HepG2 (cell line): ENCODE measurements around the gene MC2R. TPM values are rescaled to one million over a fixed set of nuclear protein-coding genes. Genes with fewer than 3 reads are reported as not detected.

Experiments
- ATAC-seq: fragments of 200-7000 bp; cut with Tn5 transposase; 3 replicates; pipeline ENCODE4 v1.9.1; 2020; ENCODE audit warnings: mild to moderate bottlenecking, moderate library complexity
- BruUV-seq: library from RNA; stranded (reverse); fragments of 400-500 nt; replicated peaks from 2 replicates; lab custom pipeline; 2021; lab: Mats Ljungman, UMichigan
- CTCF ChIA-PET: fragments of 300-600 bp; formaldehyde crosslinking; extraction: SDS; loops from one replicate; lab custom pipeline; 2021; ENCODE audit warnings: low total read pairs, inconsistent platforms, low intra/inter-chr PET ratio; lab: Yijun Ruan, JAX
- POLR2A ChIA-PET: fragments of 350-600 bp; sonication (Branson Sonifier 250); formaldehyde crosslinking; loops from one replicate; lab custom pipeline; 2020; ENCODE audit warnings: antibody characterized with exemption, inconsistent platforms; lab: Yijun Ruan, JAX
- DNase-seq: peaks from one replicate; pipeline ENCODE4 v3.0.0-alpha.2; 2015; ENCODE audit warnings: low spot score
- FAIRE-seq: peaks from 3 replicates; lab custom pipeline; 2011; peaks lifted over from hg19 to GRCh38; lab: Jason Lieb, UNC
- H2AFZ ChIP-seq: one replicate; pipeline ENCODE4 v1.6.1; 2011; ENCODE audit warnings: low read length, inconsistent platforms
- H3K27ac ChIP-seq: fragments of 300-600 bp; 3 replicates; pipeline ENCODE4 v1.8.0; 2011; ENCODE audit warnings: mixed run types, mild to moderate bottlenecking, mixed read lengths, low read length, inconsistent platforms; ENCODE audit not compliant: insufficient read depth; ENCODE audit errors: extremely low read length
- H3K27me3 ChIP-seq, 2 experiments: fragments of 200-600 bp in 1 of 2; 2 replicates in 1 of 2; 3 replicates in 1 of 2; pipeline versions ENCODE4 v1.6.0 to v1.8.0; 2011; ENCODE audit warnings: low read length in 2 of 2, mild to moderate bottlenecking in 2 of 2, moderate library complexity in 2 of 2, inconsistent platforms in 1 of 2; ENCODE audit not compliant: insufficient read depth in 2 of 2, control insufficient read depth in 1 of 2
- H3K36me3 ChIP-seq, 2 experiments: fragments of 200-600 bp in 1 of 2; replicated peaks in 1 of 2; 2 replicates in 1 of 2; 3 replicates in 1 of 2; pipeline versions ENCODE4 v1.5.1 to v1.8.0; 2011; ENCODE audit warnings: low read length in 2 of 2, inconsistent platforms in 1 of 2; ENCODE audit not compliant: insufficient read depth in 2 of 2, control insufficient read depth in 1 of 2
- H3K4me1 ChIP-seq: 2 replicates; pipeline ENCODE4 v1.5.1; 2012; ENCODE audit warnings: low read length, inconsistent platforms; ENCODE audit not compliant: insufficient read depth
- H3K4me2 ChIP-seq: 2 replicates; pipeline ENCODE4 v1.6.0; 2011; ENCODE audit warnings: low read depth, low read length, inconsistent platforms
- H3K4me3 ChIP-seq, 3 experiments: fragments of 200-600 bp in 1 of 3; sonication (generic), shearing (Covaris generic) in 1 of 3; replicated peaks in 1 of 3; 2 replicates each; pipeline ENCODE4 v1.5.1; 2011 to 2016; ENCODE audit warnings: low read length in 3 of 3, inconsistent platforms in 2 of 3, low read depth in 2 of 3, mild to moderate bottlenecking in 2 of 3, control low read depth in 1 of 3, mixed read lengths in 1 of 3; ENCODE audit not compliant: insufficient read depth in 1 of 3
- H3K79me2 ChIP-seq: one replicate; pipeline ENCODE4 v1.6.1; 2011; ENCODE audit warnings: low read length, inconsistent platforms; ENCODE audit not compliant: insufficient read depth
- H3K9ac ChIP-seq: 2 replicates; pipeline ENCODE4 v1.6.0; 2011; ENCODE audit warnings: mild to moderate bottlenecking, low read depth, low read length, inconsistent platforms; ENCODE audit not compliant: insufficient read depth
- H3K9me3 ChIP-seq: 2 replicates; pipeline ENCODE4 v1.5.1; 2012; ENCODE audit warnings: mild to moderate bottlenecking, low read length
- H4K20me1 ChIP-seq: 2 replicates; pipeline ENCODE4 v1.6.0; 2011; ENCODE audit warnings: inconsistent platforms, mild to moderate bottlenecking, low read length, moderate library complexity; ENCODE audit not compliant: insufficient read depth
- FOSL1 ChIP-seq: sonication (generic); formaldehyde crosslinking; IDR thresholded peaks from 2 replicates; pipeline ENCODE4 v1.9.0; 2021; ENCODE audit warnings: missing genetic modification reagents, borderline replicate concordance
- GATAD2A ChIP-seq: IDR thresholded peaks from 2 replicates; pipeline ENCODE4 v1.6.1; 2016
- SP2 ChIP-seq: sonication (generic); formaldehyde crosslinking; IDR thresholded peaks from 2 replicates; pipeline ENCODE4 v1.5.1; 2020; ENCODE audit warnings: mild to moderate bottlenecking, missing genetic modification reagents
- ZNF253 ChIP-seq: sonication (generic); formaldehyde crosslinking; IDR thresholded peaks from 2 replicates; pipeline ENCODE4 v1.8.0; 2022; ENCODE audit warnings: mild to moderate bottlenecking, missing genetic modification reagents, borderline replicate concordance
- WGBS: methylation state at CpG from one replicate; pipeline ENCODE4 v1.1.6; 2017; ENCODE audit warnings: low lambda C conversion rate; 5-methylcytosine and 5-hydroxymethylcytosine counted together
- in situ Hi-C: cut with HindIII; loops from 2 replicates; pipeline ENCODE4 v1.10.0; 2017; ENCODE audit warnings: low pct_unique_long_range_greater_than_20kb; ENCODE audit not compliant: extremely low pct_ligation_motif_present
- intact Hi-C: fragments of 100-400 bp; cut with micrococcal nuclease; formaldehyde crosslinking; loops from one replicate; pipeline ENCODE4 v1.10.0; 2022; ENCODE audit not compliant: unreplicated experiment
- polyA plus RNA-seq, 8 experiments: library from polyadenylated mRNA; depleted of rRNA in 3 of 8; stranded (reverse) in 7 of 8; unstranded in 1 of 8; fragments of >200 nt; fragmentation: Illumina TruSeq in 4 of 8; extraction: Trizol in 4 of 8; gene quantifications; 2 replicates each; pipeline versions ENCODE4 v1.2.1 to v1.2.3, GENCODE V29; 2011 to 2016; ENCODE audit warnings: low read depth in 4 of 8, missing spikeins in 1 of 8, mixed read lengths in 1 of 8; ENCODE audit not compliant: insufficient read depth in 1 of 8
- total RNA-seq, 5 experiments: library from RNA; depleted of rRNA; stranded (reverse); fragments of >200 nt; fragmentation: Illumina TruSeq; extraction: Trizol; gene quantifications; 2 replicates each; pipeline ENCODE4 v1.2.3, GENCODE V29; 2016; ENCODE audit warnings: low read depth in 1 of 5
- TF ChIP-seq, protein P1 (sequence below): sonication (generic); formaldehyde crosslinking; IDR thresholded peaks from 2 replicates; pipeline ENCODE4 v1.9.0; 2021; ENCODE audit warnings: missing genetic modification reagents, borderline replicate concordance
- TF ChIP-seq, protein P2 (sequence below): sonication (generic); formaldehyde crosslinking; IDR thresholded peaks from 2 replicates; pipeline ENCODE4 v1.4.0; 2020; ENCODE audit warnings: missing genetic modification reagents

MC2R gene
- total and polyA plus RNA-seq, 2 of the 13 experiments (the other 11 are each of a cell fraction or from before 2014, with no cell fraction given) = not detected

DNA sequence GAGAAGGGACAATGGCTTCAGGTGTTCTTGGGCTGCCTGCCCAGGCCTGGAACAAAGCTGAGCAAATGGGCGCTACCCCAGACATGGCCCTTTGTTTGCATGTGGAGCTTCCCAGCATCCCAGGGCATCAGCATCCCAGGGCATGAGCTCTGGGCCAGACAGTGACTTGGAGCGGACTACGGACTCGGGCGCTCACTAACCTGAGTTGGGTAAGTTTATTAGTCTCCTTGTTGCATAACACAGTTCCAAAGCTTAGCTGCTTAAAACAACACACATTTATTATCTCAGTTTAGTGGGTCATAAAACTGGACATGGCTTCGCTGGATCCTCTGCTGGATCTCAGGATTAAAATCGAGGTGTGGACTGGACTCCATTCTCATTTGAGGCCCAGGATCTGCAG lies 35.8 kb downstream of the MC2R start (continued):
- TF ChIP-seq, protein P1, sequence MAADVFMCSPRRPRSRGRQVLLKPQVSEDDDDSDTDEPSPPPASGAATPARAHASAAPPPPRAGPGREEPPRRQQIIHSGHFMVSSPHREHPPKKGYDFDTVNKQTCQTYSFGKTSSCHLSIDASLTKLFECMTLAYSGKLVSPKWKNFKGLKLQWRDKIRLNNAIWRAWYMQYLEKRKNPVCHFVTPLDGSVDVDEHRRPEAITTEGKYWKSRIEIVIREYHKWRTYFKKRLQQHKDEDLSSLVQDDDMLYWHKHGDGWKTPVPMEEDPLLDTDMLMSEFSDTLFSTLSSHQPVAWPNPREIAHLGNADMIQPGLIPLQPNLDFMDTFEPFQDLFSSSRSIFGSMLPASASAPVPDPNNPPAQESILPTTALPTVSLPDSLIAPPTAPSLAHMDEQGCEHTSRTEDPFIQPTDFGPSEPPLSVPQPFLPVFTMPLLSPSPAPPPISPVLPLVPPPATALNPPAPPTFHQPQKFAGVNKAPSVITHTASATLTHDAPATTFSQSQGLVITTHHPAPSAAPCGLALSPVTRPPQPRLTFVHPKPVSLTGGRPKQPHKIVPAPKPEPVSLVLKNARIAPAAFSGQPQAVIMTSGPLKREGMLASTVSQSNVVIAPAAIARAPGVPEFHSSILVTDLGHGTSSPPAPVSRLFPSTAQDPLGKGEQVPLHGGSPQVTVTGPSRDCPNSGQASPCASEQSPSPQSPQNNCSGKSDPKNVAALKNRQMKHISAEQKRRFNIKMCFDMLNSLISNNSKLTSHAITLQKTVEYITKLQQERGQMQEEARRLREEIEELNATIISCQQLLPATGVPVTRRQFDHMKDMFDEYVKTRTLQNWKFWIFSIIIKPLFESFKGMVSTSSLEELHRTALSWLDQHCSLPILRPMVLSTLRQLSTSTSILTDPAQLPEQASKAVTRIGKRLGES = no peak
- TF ChIP-seq, protein P2, sequence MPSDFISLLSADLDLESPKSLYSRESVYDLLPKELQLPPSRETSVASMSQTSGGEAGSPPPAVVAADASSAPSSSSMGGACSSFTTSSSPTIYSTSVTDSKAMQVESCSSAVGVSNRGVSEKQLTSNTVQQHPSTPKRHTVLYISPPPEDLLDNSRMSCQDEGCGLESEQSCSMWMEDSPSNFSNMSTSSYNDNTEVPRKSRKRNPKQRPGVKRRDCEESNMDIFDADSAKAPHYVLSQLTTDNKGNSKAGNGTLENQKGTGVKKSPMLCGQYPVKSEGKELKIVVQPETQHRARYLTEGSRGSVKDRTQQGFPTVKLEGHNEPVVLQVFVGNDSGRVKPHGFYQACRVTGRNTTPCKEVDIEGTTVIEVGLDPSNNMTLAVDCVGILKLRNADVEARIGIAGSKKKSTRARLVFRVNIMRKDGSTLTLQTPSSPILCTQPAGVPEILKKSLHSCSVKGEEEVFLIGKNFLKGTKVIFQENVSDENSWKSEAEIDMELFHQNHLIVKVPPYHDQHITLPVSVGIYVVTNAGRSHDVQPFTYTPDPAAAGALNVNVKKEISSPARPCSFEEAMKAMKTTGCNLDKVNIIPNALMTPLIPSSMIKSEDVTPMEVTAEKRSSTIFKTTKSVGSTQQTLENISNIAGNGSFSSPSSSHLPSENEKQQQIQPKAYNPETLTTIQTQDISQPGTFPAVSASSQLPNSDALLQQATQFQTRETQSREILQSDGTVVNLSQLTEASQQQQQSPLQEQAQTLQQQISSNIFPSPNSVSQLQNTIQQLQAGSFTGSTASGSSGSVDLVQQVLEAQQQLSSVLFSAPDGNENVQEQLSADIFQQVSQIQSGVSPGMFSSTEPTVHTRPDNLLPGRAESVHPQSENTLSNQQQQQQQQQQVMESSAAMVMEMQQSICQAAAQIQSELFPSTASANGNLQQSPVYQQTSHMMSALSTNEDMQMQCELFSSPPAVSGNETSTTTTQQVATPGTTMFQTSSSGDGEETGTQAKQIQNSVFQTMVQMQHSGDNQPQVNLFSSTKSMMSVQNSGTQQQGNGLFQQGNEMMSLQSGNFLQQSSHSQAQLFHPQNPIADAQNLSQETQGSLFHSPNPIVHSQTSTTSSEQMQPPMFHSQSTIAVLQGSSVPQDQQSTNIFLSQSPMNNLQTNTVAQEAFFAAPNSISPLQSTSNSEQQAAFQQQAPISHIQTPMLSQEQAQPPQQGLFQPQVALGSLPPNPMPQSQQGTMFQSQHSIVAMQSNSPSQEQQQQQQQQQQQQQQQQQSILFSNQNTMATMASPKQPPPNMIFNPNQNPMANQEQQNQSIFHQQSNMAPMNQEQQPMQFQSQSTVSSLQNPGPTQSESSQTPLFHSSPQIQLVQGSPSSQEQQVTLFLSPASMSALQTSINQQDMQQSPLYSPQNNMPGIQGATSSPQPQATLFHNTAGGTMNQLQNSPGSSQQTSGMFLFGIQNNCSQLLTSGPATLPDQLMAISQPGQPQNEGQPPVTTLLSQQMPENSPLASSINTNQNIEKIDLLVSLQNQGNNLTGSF (CRISPR knock-in tag) = no peak
- TF ChIP-seq FOSL1 (CRISPR knock-in tag) = no peak

DNA sequence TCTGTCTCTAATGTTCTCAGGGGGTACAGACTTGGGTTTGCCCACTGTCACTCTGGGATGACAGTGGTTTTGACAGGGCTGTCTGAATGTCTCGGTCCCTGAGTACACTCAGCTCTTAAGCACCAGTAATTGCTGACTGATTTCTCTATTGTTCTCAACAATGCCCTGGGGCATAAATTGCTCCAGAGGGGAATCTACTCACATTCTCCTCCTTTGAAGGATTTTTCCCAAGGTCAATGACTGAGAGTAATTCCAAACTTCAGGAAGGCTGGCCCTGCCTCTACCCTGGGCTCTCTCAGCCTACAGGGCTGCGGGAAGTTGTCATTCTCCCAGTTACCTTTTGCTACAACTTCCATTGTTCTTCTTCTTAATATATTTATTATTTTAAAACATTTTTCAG lies 36.5 kb downstream of the MC2R start:
- Histone ChIP-seq H3K79me2 (no peaks in the 10 kb centered on the region), H2AFZ (no peak overlapping the region)
- 59% methylated on average over 1 of the region's 2 CpGs for WGBS

More for the DNA sequence above, 36.5 kb downstream of the MC2R start:
- ChIA-PET POLR2A (no interaction called here), CTCF (no interaction called here)
- DNase-seq = no peak
- TF ChIP-seq GATAD2A (CRISPR knock-in tag) = no peak
- TF ChIP-seq SP2 (CRISPR knock-in tag) = no peak
- no peak for TF ChIP-seq ZNF253 (CRISPR knock-in tag)
- TF ChIP-seq, all 625 proteins: peak for 0
- Histone ChIP-seq H3K9ac (no peak overlapping the region), H3K9me3 (no peaks in the 10 kb centered on the region), H4K20me1 (no peaks in the 10 kb centered on the region), H3K4me2 (no peak overlapping the region), H3K36me3 (no peaks in the 10 kb centered on the region), H3K27ac (no peak overlapping the region), H3K4me1 (no peaks in the 10 kb centered on the region), H3K4me3 (no peak overlapping the region), H3K27me3 (peaks cover 0 to 5% of the 10 kb centered on the region in 2 experiments; a peak in 2 of 5 replicates)
- in situ Hi-C loops = no loop called here
- no TSS peak for BruUV-seq
- FAIRE-seq (no peak), ATAC-seq (no peak)
- intact Hi-C loops = no loop called here
